Fibroblast of pulmonary artery (primary cell): ENCODE results near the gene KNOP1.

Experiments
- DNase-seq: peaks from one replicate; pipeline ENCODE4 v3.0.0-alpha.2; 2010; ENCODE audit warnings: low read depth
- H3K4me3 ChIP-seq: replicated peaks from 2 replicates; pipeline ENCODE4 v1.5.1; 2011; ENCODE audit warnings: low read depth, mild to moderate bottlenecking, control low read depth, low read length, moderate library complexity
- TF ChIP-seq, protein P1 (sequence below): IDR thresholded peaks from 2 replicates; pipeline ENCODE4 v1.5.1; 2011; ENCODE audit warnings: mild to moderate bottlenecking, control low read depth, low read length, inconsistent platforms; ENCODE audit errors: missing control alignments

The KNOP1 gene

DNA sequence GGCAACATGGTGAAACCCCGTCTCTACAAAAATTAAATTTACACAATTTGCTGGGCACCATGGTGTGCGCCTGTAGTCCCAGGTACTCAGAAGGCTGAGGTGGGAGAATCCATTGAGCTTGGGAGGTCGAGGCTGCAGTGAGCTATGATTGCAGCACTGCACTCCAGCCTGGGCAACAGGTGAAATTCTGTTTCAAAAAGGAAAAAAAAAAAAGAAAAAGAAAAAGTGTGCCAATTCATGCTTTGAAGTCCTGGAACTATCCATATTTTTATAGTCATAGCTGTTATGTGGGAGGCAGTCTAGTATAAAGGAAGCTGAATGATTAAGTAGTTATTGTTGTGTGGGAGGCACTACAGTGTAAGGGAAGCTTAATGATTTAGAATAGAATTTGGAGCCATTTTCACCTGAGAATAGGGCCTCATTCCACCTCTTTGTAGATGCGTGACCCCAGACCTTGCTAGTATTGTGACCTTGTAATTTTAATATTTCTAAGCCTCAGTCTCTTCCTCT, 31.6 kb upstream of the KNOP1 start:
- H3K4me3 ChIP-seq = no peak overlapping the region
- TF ChIP-seq, protein P1, sequence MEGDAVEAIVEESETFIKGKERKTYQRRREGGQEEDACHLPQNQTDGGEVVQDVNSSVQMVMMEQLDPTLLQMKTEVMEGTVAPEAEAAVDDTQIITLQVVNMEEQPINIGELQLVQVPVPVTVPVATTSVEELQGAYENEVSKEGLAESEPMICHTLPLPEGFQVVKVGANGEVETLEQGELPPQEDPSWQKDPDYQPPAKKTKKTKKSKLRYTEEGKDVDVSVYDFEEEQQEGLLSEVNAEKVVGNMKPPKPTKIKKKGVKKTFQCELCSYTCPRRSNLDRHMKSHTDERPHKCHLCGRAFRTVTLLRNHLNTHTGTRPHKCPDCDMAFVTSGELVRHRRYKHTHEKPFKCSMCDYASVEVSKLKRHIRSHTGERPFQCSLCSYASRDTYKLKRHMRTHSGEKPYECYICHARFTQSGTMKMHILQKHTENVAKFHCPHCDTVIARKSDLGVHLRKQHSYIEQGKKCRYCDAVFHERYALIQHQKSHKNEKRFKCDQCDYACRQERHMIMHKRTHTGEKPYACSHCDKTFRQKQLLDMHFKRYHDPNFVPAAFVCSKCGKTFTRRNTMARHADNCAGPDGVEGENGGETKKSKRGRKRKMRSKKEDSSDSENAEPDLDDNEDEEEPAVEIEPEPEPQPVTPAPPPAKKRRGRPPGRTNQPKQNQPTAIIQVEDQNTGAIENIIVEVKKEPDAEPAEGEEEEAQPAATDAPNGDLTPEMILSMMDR = no peak
- peak; percentile 25 for DNase-seq

DNA sequence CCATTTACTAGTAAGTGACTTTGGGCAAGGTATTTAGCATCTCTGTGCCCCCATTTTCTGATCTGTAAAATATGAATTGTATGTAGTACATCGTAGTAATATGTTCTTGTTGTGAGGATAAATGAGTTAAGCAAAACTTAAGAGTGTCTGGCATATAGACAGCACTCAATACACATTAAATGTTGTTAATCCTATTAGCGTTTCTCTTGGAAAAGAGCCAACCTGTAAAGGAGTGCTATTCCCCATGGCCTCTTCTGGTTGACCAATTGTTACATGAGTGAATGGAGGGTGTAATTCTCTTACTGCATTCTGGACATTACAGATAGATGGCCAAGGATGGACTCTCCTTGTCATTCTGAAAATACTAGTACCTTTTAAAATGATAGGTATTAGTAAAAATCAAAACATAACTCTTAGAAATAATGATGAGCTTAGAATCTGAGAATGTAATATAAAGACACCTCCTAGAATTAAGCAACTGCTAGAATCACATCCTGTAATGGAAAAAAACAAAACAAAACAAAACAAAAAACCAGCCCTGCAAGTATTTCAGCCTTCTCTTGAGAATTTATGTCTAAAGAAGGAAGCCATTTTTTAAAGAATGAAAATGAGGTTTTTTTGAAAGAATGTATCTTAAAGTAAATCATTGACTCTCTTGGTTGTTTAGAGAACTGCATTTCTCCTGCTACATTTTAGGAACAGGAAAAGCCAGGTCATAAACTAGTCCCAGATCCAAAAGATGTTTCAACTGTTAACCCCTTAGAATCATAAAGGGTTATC, 30.6 kb upstream of the KNOP1 start:
- peak; percentile 33 for DNase-seq
- TF ChIP-seq, protein P1 = no peak
- no peak overlapping the region for H3K4me3 ChIP-seq

DNA sequence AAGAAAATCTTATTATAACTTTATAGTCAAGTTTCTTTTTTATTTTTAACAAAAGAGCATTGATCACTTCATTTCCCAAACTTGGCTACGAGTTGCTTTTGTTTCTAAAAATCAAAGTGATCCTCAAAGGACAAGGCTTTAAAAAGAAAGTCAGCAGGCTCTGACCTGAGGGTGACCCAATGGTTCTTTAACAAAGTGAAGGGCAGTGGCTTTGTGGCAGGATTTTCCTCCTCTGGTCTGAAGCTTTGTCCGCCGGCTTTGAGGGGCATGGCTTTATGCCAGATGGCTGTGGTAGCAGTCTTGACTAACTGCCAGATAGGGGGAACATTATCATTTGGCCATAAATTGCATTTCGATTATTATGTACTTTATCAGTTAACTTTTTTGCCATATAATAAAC, 28.5 kb upstream of the KNOP1 start:
- no peak for DNase-seq
- TF ChIP-seq, protein P1 = no peak

DNA sequence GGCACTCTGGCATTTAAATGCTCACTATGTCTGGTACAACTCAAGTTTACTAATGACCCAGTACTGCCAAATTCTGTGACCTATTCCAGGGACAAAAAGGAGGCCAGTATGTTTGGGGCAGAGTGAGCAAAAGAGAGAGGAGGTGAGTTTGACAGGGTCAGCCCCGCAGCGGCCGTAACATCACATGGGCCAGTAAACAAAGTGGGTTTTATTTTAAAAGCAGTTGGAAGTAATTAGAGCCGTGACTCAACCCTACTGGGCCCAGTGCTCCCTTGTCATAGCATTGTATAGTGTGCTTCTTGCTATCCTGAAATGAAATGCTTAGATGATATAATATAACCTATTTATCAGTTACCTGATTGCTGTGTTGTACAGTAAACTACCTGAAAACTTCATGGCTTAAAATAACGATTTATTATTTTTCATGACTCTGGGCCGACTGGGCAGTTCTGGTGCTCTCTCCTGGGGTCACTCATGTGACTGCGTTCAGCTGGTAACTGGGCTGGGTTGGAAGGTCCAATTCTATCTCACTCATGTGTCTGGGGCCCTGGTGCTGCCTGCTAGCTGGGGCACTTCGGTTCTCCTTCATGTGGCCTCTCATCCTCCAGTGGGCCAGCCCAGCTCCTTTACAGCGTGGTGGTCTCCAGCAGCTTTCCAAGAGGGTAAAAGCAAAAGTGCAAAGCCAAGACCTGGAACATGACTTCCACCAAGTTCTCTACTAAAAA, 27.4 kb upstream of the KNOP1 start:
- no peak for DNase-seq
- TF ChIP-seq, protein P1 = no peak
- H3K4me3 ChIP-seq = no peak overlapping the region

More for the DNA sequence above, 28.5 kb upstream of the KNOP1 start:
- no peak overlapping the region for H3K4me3 ChIP-seq

DNA sequence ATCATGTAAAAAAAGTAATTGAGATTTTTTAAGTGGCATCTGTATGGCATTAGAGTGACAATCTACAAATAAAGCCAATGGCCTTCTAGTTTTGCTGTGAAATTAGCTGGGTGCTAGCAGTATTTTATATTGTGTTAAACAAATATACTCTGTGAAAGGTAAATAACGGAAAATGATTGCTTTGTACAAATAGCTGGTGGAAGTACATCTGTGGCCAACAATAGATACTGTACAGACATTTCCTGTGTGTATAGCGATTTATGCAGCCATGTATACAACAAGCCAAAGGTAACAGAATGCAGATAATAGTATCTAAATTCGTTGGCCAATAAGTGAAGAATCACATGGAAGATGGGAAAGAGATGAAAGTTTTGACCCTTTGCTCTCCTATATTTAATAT, 26.6 kb upstream of the KNOP1 start:
- no peak overlapping the region for H3K4me3 ChIP-seq
- TF ChIP-seq, protein P1 = no peak
- no peak for DNase-seq

DNA sequence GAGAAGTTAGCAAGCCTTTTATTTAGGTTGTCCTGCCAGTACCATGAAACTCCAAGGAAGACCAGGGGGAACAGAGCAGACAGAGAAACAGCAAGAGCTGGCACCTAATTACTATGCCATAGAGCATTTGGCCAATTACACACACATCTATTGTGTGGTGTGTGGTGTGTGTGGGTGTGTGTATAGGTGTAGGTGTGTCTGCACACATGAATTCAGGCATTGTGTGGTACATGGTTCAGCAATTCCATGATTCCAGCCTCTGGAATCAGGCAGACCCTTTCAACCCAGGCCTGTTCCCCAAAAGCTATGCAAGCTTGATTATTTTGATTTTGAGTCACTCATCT, 25.8 kb upstream of the KNOP1 start:
- DNase-seq = no peak
- TF ChIP-seq, protein P1 = no peak
- no peak overlapping the region for H3K4me3 ChIP-seq
